Measurements from ENCODE around the gene LACC1. TPM values are rescaled to one million over a fixed set of nuclear protein-coding genes. Genes with fewer than 3 reads are reported as not detected.

The LACC1 gene
- total and polyA plus RNA-seq, 2 donors (not counting 3 experiments of a cell fraction or from before 2014, with no cell fraction given) = 1.2 to 4.0 TPM

DNA sequence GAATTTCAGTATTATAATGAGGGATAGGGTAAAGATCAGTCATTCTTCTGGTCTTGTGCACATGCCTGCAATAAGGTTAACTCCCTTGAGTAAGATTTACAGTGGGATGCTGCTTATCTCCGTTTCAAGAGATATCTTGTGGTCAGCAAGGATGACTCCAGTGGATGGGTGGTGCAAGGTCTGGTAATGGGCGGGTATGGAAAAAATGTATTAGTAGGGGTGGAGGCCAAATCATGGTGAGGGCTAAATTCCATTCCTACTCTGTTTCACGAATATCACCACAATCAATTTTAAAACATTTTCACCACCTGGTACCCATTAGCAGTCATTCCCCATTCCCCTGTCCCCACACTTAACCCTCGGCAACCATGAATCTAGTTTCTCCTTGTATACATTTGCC is 40.8 kb upstream of the LACC1 start:
- no peak overlapping the region for H3K27ac ChIP-seq (ENCODE audit: insufficient read depth, low read depth, low read length)
- dilution Hi-C loops (cut with MboI; ENCODE audit: extremely low pct_ligation_motif_present, low sequenced_read_pairs) (no loop called here), intact Hi-C loops (cut with micrococcal nuclease) (no loop called here)
- TF ChIP-seq JUN (IDR thresholded peaks at IDR 0.05; ENCODE audit: borderline replicate concordance, insufficient read depth, insufficient read length, low read depth) = no peak
- TF ChIP-seq CTCF (IDR thresholded peaks at IDR 0.05; ENCODE audit: extremely low read depth in 1 of 2, insufficient read depth in 1 of 2, low read depth in 1 of 2, low read length in 2 of 2) = no peak
- no peak for TF ChIP-seq MYC (IDR thresholded peaks at IDR 0.05; ENCODE audit: low read depth, low read length)
- no peak for TF ChIP-seq POLR2A (IDR thresholded peaks at IDR 0.05; ENCODE audit: low read depth, low read length)
- TF ChIP-seq POLR2AphosphoS5 (IDR thresholded peaks at IDR 0.05; ENCODE audit: insufficient read depth, low read depth, low read length) = no peak
- TF ChIP-seq EZH2 (IDR thresholded peaks at IDR 0.05; ENCODE audit: borderline replicate concordance, low read depth, low read length, severe bottlenecking) = no peak
- no peak for TF ChIP-seq MAX (IDR thresholded peaks at IDR 0.05; ENCODE audit: insufficient read depth, insufficient read length)
- no peak for TF ChIP-seq GATA2 (IDR thresholded peaks at IDR 0.05; ENCODE audit: insufficient read depth, insufficient read length, low read depth, low read length)
- no peak for TF ChIP-seq FOS (IDR thresholded peaks at IDR 0.05; ENCODE audit: borderline replicate concordance, insufficient read depth, low read length)
- FAIRE-seq (no peak), DNase-seq (ENCODE audit: low read depth, low spot score) (no peak)
- no peaks in the 10 kb centered on the region for H3K79me2 ChIP-seq (ENCODE audit: control insufficient read depth, insufficient read depth, low read length)
- no peak overlapping the region for H3K9ac ChIP-seq (replicated peaks; ENCODE audit: extremely low read depth, insufficient read depth, low read length)
- ChIA-PET POLR2A (no interaction called here), CTCF (no interaction called here)
- H4K20me1 ChIP-seq (replicated peaks; ENCODE audit: control insufficient read depth, extremely low read depth, insufficient read depth, low read length) = no peaks in the 10 kb centered on the region
- H3K4me1 ChIP-seq (ENCODE audit: control insufficient read depth, extremely low read depth, insufficient read depth, low read length) = no peaks in the 10 kb centered on the region
- H3K9me3 ChIP-seq (replicated peaks; ENCODE audit: control insufficient read depth, insufficient read depth, low read length) = no peaks in the 10 kb centered on the region
- H3K4me3 ChIP-seq (replicated peaks in 1 of 3; ENCODE audit: insufficient read depth in 1 of 3, low read depth in 1 of 3, low read length in 3 of 3) = no peak overlapping the region
- no peaks in the 10 kb centered on the region for H3K9me1 ChIP-seq (replicated peaks; ENCODE audit: control insufficient read depth, extremely low read depth, insufficient read depth, low read length)
- H2AFZ ChIP-seq (ENCODE audit: low read depth, low read length) = no peak overlapping the region
- no TSS peak for BruUV-seq (replicated peaks)
- H3K4me2 ChIP-seq (ENCODE audit: insufficient read depth, low read length) = no peak overlapping the region
- H3K27me3 ChIP-seq (ENCODE audit: control insufficient read depth in 2 of 2, insufficient read depth in 2 of 2, low read length in 2 of 2) = no peaks in the 10 kb centered on the region
- H3K36me3 ChIP-seq (ENCODE audit: control insufficient read depth in 2 of 2, extremely low read depth in 1 of 2, insufficient read depth in 2 of 2, low read length in 2 of 2) = no peaks in the 10 kb centered on the region
